Activated CD4-positive, CD25-positive, alpha-beta regulatory T cell treated with anti-CD3 and anti-CD28 coated beads, Interleukin-2, amount 50 U/mL, for 16 hours (primary cell): ENCODE data around the gene AUH.

Source experiments
- DNase-seq: peaks from one replicate; pipeline ENCODE4 v3.0.0-alpha.2; 2020; ENCODE audit warnings: low read depth, low spot score

The AUH gene

GRCh38 chr9:91248707-91249106 is 113.0 kb downstream of the AUH start:
- DNase-seq: no peak

GRCh38 chr9:91247278-91247677 is 114.4 kb downstream of the AUH start:
- DNase-seq: no peak

GRCh38 chr9:91246846-91247245 is 114.9 kb downstream of the AUH start:
- no peak for DNase-seq

- no peak for DNase-seq
Observed at GRCh38 chr9:91245431-91246313, 116.0 kb downstream of the AUH start.

GRCh38 chr9:91243029-91243428 is 118.7 kb downstream of the AUH start:
- DNase-seq: no peak

- no peak for DNase-seq
Observed at GRCh38 chr9:91241909-91242308, 119.8 kb downstream of the AUH start.

- no peak for DNase-seq
Observed at GRCh38 chr9:91240596-91241165, 121.0 kb downstream of the AUH start.

GRCh38 chr9:91239367-91240111 is 122.2 kb downstream of the AUH start:
- no peak for DNase-seq

GRCh38 chr9:91234523-91234922 is 127.2 kb downstream of the AUH start:
- DNase-seq: no peak

GRCh38 chr9:91231619-91232018 is 130.1 kb downstream of the AUH start:
- no peak for DNase-seq

- DNase-seq: no peak
Observed at GRCh38 chr9:91223000-91223399, 138.7 kb downstream of the AUH start.

GRCh38 chr9:91222457-91222856 is 139.3 kb downstream of the AUH start:
- DNase-seq: no peak

- no peak for DNase-seq
Observed at GRCh38 chr9:91221332-91221731, 140.4 kb downstream of the AUH start.

- no peak for DNase-seq
Observed at GRCh38 chr9:91220491-91221135, 141.1 kb downstream of the AUH start.

GRCh38 chr9:91220021-91220420 is 141.7 kb downstream of the AUH start:
- no peak for DNase-seq

GRCh38 chr9:91219557-91219956 is 142.2 kb downstream of the AUH start:
- DNase-seq: no peak

GRCh38 chr9:91217388-91217787 is 144.3 kb downstream of the AUH start:
- no peak for DNase-seq

GRCh38 chr9:91214867-91215266 is 146.9 kb downstream of the AUH start:
- no peak for DNase-seq

- no peak for DNase-seq
Observed at GRCh38 chr9:91214086-91214485, 147.6 kb downstream of the AUH start.

- DNase-seq: no peak
Observed at GRCh38 chr9:91212596-91213243, 149.0 kb downstream of the AUH start.

GRCh38 chr9:91211919-91212318 is 149.8 kb downstream of the AUH start:
- no peak for DNase-seq

- no peak for DNase-seq
Observed at GRCh38 chr9:91211414-91211813, 150.3 kb downstream of the AUH start.
